WTC11 (cell line): Measurements from ENCODE around the gene MFAP3L. TPM values are rescaled to one million over a fixed set of nuclear protein-coding genes. Genes with fewer than 3 reads are reported as not detected.

Experiments
- ATAC-seq: fragments of 200-7000 bp; cut with Tn5 transposase; 2 replicates; pipeline ENCODE4 v1.10.0; 2021; ENCODE audit warnings: mild to moderate bottlenecking, moderate library complexity
- CTCF ChIA-PET: fragments of 300-600 bp; sonication (Branson Sonifier 250); formaldehyde crosslinking; loops from one replicate; lab custom pipeline; 2021; ENCODE audit warnings: antibody characterized with exemption; lab: Charles Lee
- POLR2A ChIA-PET: fragments of 350-600 bp; sonication (Branson Sonifier 250); formaldehyde crosslinking; loops from one replicate; lab custom pipeline; 2021; ENCODE audit warnings: antibody characterized with exemption; lab: Charles Lee
- DNase-seq: peaks from one replicate; pipeline ENCODE4 v3.0.0; 2021; ENCODE audit warnings: low spot score
- H3K27ac Mint-ChIP-seq: 2 replicates; pipeline ENCODE4 v1.8.0; 2021; ENCODE audit warnings: mixed read lengths
- H3K27me3 Mint-ChIP-seq: 2 replicates; pipeline ENCODE4 v1.8.0; 2021; ENCODE audit warnings: low read depth, mild to moderate bottlenecking, moderate library complexity, mixed read lengths
- H3K36me3 Mint-ChIP-seq: 2 replicates; pipeline ENCODE4 v1.8.0; 2021; ENCODE audit warnings: mixed read lengths
- H3K4me1 Mint-ChIP-seq: 2 replicates; pipeline ENCODE4 v1.8.0; 2022; ENCODE audit warnings: mixed read lengths
- H3K4me3 Mint-ChIP-seq: 2 replicates; pipeline ENCODE4 v1.8.0; 2021; ENCODE audit warnings: mild to moderate bottlenecking, moderate library complexity, mixed read lengths
- H3K9me3 Mint-ChIP-seq: 2 replicates; pipeline ENCODE4 v1.8.0; 2021; ENCODE audit warnings: mixed read lengths
- CDX4 ChIP-seq: fragments of 250-450 bp; sonication (Bioruptor Pico); IDR thresholded peaks from 2 replicates; pipeline ENCODE4 v1.9.0; 2021; ENCODE audit warnings: moderate library complexity, mild to moderate bottlenecking, inconsistent platforms, borderline replicate concordance
- E2F5 ChIP-seq: sonication (generic); formaldehyde crosslinking; IDR thresholded peaks from 2 replicates; pipeline ENCODE4 v1.8.1; 2022; ENCODE audit warnings: mild to moderate bottlenecking, moderate library complexity, missing genetic modification reagents
- EMX1 ChIP-seq: fragments of 250-450 bp; sonication (Bioruptor Pico); IDR thresholded peaks from 2 replicates; pipeline ENCODE4 v1.8.0; 2021; ENCODE audit warnings: mild to moderate bottlenecking
- ERG ChIP-seq: fragments of 250-450 bp; sonication (Bioruptor Pico); IDR thresholded peaks from 2 replicates; pipeline ENCODE4 v1.8.0; 2021; ENCODE audit warnings: mild to moderate bottlenecking
- HMGA2 ChIP-seq: fragments of 250-450 bp; sonication (Bioruptor Pico); IDR thresholded peaks from 2 replicates; pipeline ENCODE4 v1.4.0; 2021; ENCODE audit warnings: mild to moderate bottlenecking, moderate library complexity
- HMGXB4 ChIP-seq: sonication (generic); formaldehyde crosslinking; IDR thresholded peaks from 2 replicates; pipeline ENCODE4 v1.8.1; 2023; ENCODE audit warnings: mild to moderate bottlenecking, moderate library complexity, missing genetic modification reagents
- IRF1 ChIP-seq: sonication (generic); formaldehyde crosslinking; IDR thresholded peaks from 2 replicates; pipeline ENCODE4 v1.8.0; 2023; ENCODE audit warnings: missing genetic modification reagents
- JAZF1 ChIP-seq: fragments of 250-450 bp; sonication (Bioruptor Pico); IDR thresholded peaks from 2 replicates; pipeline ENCODE4 v1.9.0; 2021; ENCODE audit warnings: moderate library complexity, mild to moderate bottlenecking, inconsistent platforms
- NFATC4 ChIP-seq: fragments of 250-450 bp; sonication (Bioruptor Pico); IDR thresholded peaks from 2 replicates; pipeline ENCODE4 v1.9.0; 2021; ENCODE audit warnings: mild to moderate bottlenecking
- NR1H2 ChIP-seq: sonication (generic); formaldehyde crosslinking; IDR thresholded peaks from 2 replicates; pipeline ENCODE4 v1.9.0; 2021; ENCODE audit warnings: mild to moderate bottlenecking, moderate library complexity, missing genetic modification reagents
- NR3C1 ChIP-seq: sonication (generic); formaldehyde crosslinking; conservative IDR thresholded peaks from 2 replicates; pipeline ENCODE4 v1.8.1; 2023; ENCODE audit warnings: low read depth, mild to moderate bottlenecking, missing genetic modification reagents
- OVOL2 ChIP-seq: fragments of 250-450 bp; sonication (Bioruptor Pico); IDR thresholded peaks from 2 replicates; pipeline ENCODE4 v1.9.0; 2021; ENCODE audit warnings: mild to moderate bottlenecking, borderline replicate concordance
- PREB ChIP-seq: sonication (generic); formaldehyde crosslinking; IDR thresholded peaks from 2 replicates; pipeline ENCODE4 v1.8.1; 2022; ENCODE audit warnings: mild to moderate bottlenecking, missing genetic modification reagents, moderate library complexity, borderline replicate concordance
- SMAD4 ChIP-seq: sonication (generic); formaldehyde crosslinking; IDR thresholded peaks from 2 replicates; pipeline ENCODE4 v1.8.0; 2022; ENCODE audit warnings: mild to moderate bottlenecking, missing genetic modification reagents
- TCF7 ChIP-seq: sonication (generic); formaldehyde crosslinking; IDR thresholded peaks from 2 replicates; pipeline ENCODE4 v1.8.0; 2022; ENCODE audit warnings: mild to moderate bottlenecking, low read depth, missing genetic modification reagents, moderate library complexity
- USF1 ChIP-seq: sonication (generic); formaldehyde crosslinking; IDR thresholded peaks from 2 replicates; pipeline ENCODE4 v1.8.0; 2022; ENCODE audit warnings: mild to moderate bottlenecking, missing genetic modification reagents
- ZBTB21 ChIP-seq: sonication (generic); formaldehyde crosslinking; IDR thresholded peaks from 2 replicates; pipeline ENCODE4 v1.8.1; 2023; ENCODE audit warnings: mild to moderate bottlenecking, missing genetic modification reagents, borderline replicate concordance
- ZMAT4 ChIP-seq: fragments of 250-450 bp; sonication (Bioruptor Pico); IDR thresholded peaks from 2 replicates; pipeline ENCODE4 v1.9.0; 2021; ENCODE audit warnings: mild to moderate bottlenecking
- ZNF281 ChIP-seq: sonication (generic); formaldehyde crosslinking; IDR thresholded peaks from 2 replicates; pipeline ENCODE4 v1.8.0; 2023; ENCODE audit warnings: mild to moderate bottlenecking, missing genetic modification reagents
- ZNF671 ChIP-seq: fragments of 250-450 bp; sonication (Bioruptor Pico); IDR thresholded peaks from 2 replicates; pipeline ENCODE4 v1.8.0; 2021; ENCODE audit warnings: mild to moderate bottlenecking
- total RNA-seq: library from RNA; stranded (reverse); gene quantifications from 3 replicates; pipeline ENCODE4 v1.2.3, GENCODE V29; 2021

The MFAP3L gene
- total RNA-seq, 1 experiment from 2014 or later: 31.3 TPM

GRCh38 chr4:169956091-169956843 is 69.9 kb downstream of the MFAP3L start:
- Mint-ChIP-seq H3K4me1 (peaks cover 26% of the 10 kb centered on the region), H3K27me3 (no peaks in the 10 kb centered on the region), H3K4me3 (no peak overlapping the region), H3K27ac (peak overlapping the region; percentile 55; the same call in 1 of the 2 replicates), H3K36me3 (no peaks in the 10 kb centered on the region), H3K9me3 (no peaks in the 10 kb centered on the region)
- POLR2A ChIA-PET: no interaction called here
- DNase-seq (no peak), ATAC-seq (no peak)
- no peak for TF ChIP-seq SMAD4
- CTCF ChIA-PET: no interaction called here

GRCh38 chr4:169955521-169955920 is 70.7 kb downstream of the MFAP3L start:
- Mint-ChIP-seq H3K9me3 (no peaks in the 10 kb centered on the region), H3K27me3 (no peaks in the 10 kb centered on the region), H3K4me1 (peaks cover 26% of the 10 kb centered on the region), H3K27ac (no peak overlapping the region), H3K4me3 (no peak overlapping the region), H3K36me3 (no peaks in the 10 kb centered on the region)
- ChIA-PET CTCF (no interaction called here), POLR2A (no interaction called here)
- DNase-seq (no peak), ATAC-seq (no peak)
- no peak for TF ChIP-seq NR1H2 (CRISPR knock-in tag)
- no peak for TF ChIP-seq PREB
- no peak for TF ChIP-seq CDX4 (CRISPR knock-in tag)
- no peak for TF ChIP-seq IRF1 (CRISPR knock-in tag)
- TF ChIP-seq NR3C1: no peak
- no peak for TF ChIP-seq OVOL2 (CRISPR knock-in tag)
- no peak for TF ChIP-seq ZNF281 (CRISPR knock-in tag)

- ChIA-PET POLR2A (no interaction called here), CTCF (no interaction called here)
- Mint-ChIP-seq H3K27ac (no peak overlapping the region), H3K27me3 (no peaks in the 10 kb centered on the region; the same call in 1 of the 2 replicates), H3K4me3 (no peak overlapping the region), H3K4me1 (peaks cover 8% of the 10 kb centered on the region), H3K36me3 (no peaks in the 10 kb centered on the region), H3K9me3 (no peaks in the 10 kb centered on the region)
- no peak for DNase-seq
- ATAC-seq: no peak
- no peak for TF ChIP-seq HMGXB4 (CRISPR knock-in tag)
- no peak for TF ChIP-seq ZMAT4 (CRISPR knock-in tag)
- TF ChIP-seq NFATC4 (CRISPR knock-in tag): no peak
- TF ChIP-seq ERG (CRISPR knock-in tag): no peak
- no peak for TF ChIP-seq ZNF671
- no peak for TF ChIP-seq JAZF1 (CRISPR knock-in tag)
- no peak for TF ChIP-seq EMX1
- TF ChIP-seq ZBTB21 (CRISPR knock-in tag): no peak
- TF ChIP-seq TCF7 (CRISPR knock-in tag): no peak
- TF ChIP-seq E2F5 (CRISPR knock-in tag): no peak
- TF ChIP-seq USF1 (CRISPR knock-in tag): no peak
- TF ChIP-seq HMGA2 (CRISPR knock-in tag): no peak
These were observed 73.8 kb downstream of the MFAP3L start for GRCh38 chr4:169952236-169953002.
